PFSK-1 (cell line): ENCODE data around the gene STAG3.

Source experiments
- POLR2AphosphoS5 ChIP-seq: IDR thresholded peaks from 2 replicates; pipeline ENCODE4 v1.6.1; 2012; ENCODE audit warnings: low read depth, mild to moderate bottlenecking, control low read depth, low read length, moderate library complexity
- SIN3A ChIP-seq: IDR thresholded peaks from 2 replicates; pipeline ENCODE4 v1.6.1; 2012; ENCODE audit warnings: mild to moderate bottlenecking, low read length, moderate library complexity, borderline replicate concordance; ENCODE audit not compliant: insufficient read depth
- TAF1 ChIP-seq: IDR thresholded peaks from 2 replicates; pipeline ENCODE4 v1.6.1; 2012; ENCODE audit warnings: low read length, control low read depth, borderline replicate concordance; ENCODE audit not compliant: insufficient read depth
- TF ChIP-seq, protein P1 (sequence below), 2 experiments: IDR thresholded peaks; 2 replicates each; pipeline versions ENCODE4 v1.6.1 to v1.8.0; 2011 to 2012; ENCODE audit warnings: low read depth in 2 of 2, low read length in 2 of 2, control low read depth in 1 of 2, inconsistent platforms in 1 of 2, mild to moderate bottlenecking in 1 of 2, moderate library complexity in 1 of 2; ENCODE audit not compliant: insufficient read depth in 1 of 2

DNA sequence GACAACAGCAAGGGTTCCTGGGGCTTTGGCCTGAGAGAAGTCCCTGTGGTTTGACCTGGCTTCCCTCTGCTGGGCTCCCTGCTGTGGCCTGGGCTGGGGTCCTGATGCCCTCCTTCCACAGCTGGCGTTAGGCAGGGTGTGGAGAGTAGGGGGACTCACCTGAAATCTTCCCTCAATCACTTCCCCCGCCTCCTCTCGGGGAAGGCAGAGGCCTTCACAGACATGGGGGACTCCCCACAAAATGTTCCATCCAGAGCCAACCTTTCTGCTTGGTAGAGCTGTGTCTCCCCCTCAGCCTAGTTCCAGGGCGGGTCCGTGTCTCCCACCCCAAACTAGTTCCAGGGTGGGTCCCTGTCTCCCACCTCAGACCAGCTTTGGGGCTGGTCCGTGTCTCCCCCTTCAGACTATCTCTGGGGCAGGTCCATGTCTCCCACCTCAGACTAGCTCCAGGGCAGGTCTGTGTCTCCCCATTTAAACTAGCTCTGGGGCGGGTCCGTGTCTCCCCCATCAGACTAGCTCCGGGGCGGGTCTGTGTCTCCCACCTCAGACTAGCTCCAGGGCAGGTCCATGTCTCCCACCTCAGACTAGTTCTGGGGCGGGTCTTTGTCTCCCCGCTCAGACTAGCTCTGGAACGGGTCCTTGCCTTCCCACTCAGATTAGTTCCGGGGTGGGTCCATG, 44.2 kb downstream of the STAG3 start:
- TF ChIP-seq SIN3A (no peak), POLR2AphosphoS5 (no peak), TAF1 (no peak)
- TF ChIP-seq, protein P1, sequence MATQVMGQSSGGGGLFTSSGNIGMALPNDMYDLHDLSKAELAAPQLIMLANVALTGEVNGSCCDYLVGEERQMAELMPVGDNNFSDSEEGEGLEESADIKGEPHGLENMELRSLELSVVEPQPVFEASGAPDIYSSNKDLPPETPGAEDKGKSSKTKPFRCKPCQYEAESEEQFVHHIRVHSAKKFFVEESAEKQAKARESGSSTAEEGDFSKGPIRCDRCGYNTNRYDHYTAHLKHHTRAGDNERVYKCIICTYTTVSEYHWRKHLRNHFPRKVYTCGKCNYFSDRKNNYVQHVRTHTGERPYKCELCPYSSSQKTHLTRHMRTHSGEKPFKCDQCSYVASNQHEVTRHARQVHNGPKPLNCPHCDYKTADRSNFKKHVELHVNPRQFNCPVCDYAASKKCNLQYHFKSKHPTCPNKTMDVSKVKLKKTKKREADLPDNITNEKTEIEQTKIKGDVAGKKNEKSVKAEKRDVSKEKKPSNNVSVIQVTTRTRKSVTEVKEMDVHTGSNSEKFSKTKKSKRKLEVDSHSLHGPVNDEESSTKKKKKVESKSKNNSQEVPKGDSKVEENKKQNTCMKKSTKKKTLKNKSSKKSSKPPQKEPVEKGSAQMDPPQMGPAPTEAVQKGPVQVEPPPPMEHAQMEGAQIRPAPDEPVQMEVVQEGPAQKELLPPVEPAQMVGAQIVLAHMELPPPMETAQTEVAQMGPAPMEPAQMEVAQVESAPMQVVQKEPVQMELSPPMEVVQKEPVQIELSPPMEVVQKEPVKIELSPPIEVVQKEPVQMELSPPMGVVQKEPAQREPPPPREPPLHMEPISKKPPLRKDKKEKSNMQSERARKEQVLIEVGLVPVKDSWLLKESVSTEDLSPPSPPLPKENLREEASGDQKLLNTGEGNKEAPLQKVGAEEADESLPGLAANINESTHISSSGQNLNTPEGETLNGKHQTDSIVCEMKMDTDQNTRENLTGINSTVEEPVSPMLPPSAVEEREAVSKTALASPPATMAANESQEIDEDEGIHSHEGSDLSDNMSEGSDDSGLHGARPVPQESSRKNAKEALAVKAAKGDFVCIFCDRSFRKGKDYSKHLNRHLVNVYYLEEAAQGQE (IDR thresholded peaks at IDR 0.05; ENCODE audit: insufficient read depth in 1 of 2, low read depth in 2 of 2, low read length in 2 of 2): no peak
